Tibial artery (tissue), 4 donors: Measurements from ENCODE around the gene GALNTL6.

Source experiments
- DNase-seq, 2 donors: peaks; one replicate each; pipeline ENCODE4 v3.0.0-alpha.2; 2019
- H3K27ac ChIP-seq, 2 donors: fragments of 200-600 bp; sonication (generic) in 1 of 2; 1 replicate in 1 of 2; 2 replicates in 1 of 2; pipeline ENCODE4 v1.5.1; 2018 to 2019; ENCODE audit warnings: mild to moderate bottlenecking in 1 of 2
- H3K27me3 ChIP-seq, 2 donors: fragments of 200-600 bp; sonication (generic) in 1 of 2; one replicate each; pipeline versions ENCODE4 v1.5.1 to v1.6.0; 2016 to 2019
- H3K36me3 ChIP-seq, 3 donors: fragments of 200-600 bp; sonication (generic) in 2 of 3; one replicate each; pipeline ENCODE4 v1.5.1; 2016 to 2019; ENCODE audit warnings: mild to moderate bottlenecking in 2 of 3
- H3K4me1 ChIP-seq, 4 donors: fragments of 200-600 bp; sonication (generic) in 2 of 4; 1 replicate in 3 of 4; 2 replicates in 1 of 4; pipeline ENCODE4 v1.5.1; 2016 to 2019
- H3K4me3 ChIP-seq, 2 donors: fragments of 200-600 bp; sonication (generic) in 1 of 2; 1 replicate in 1 of 2; 2 replicates in 1 of 2; pipeline ENCODE4 v1.5.1; 2018 to 2019; ENCODE audit warnings: mild to moderate bottlenecking in 2 of 2
- H3K9me3 ChIP-seq, 3 donors: fragments of 200-600 bp; sonication (generic) in 1 of 3; one replicate each; pipeline ENCODE4 v1.5.1; 2016 to 2019
- CTCF ChIP-seq, 2 experiments: fragments of 200-600 bp in 1 of 2; fragments of 450-650 bp in 1 of 2; IDR thresholded peaks; one replicate each; pipeline ENCODE4 v1.5.1; 2017 to 2019; ENCODE audit warnings: antibody characterized with exemption in 2 of 2, mild to moderate bottlenecking in 1 of 2, moderate library complexity in 1 of 2
- intact Hi-C: fragments of 100-400 bp; cut with DNase I; formaldehyde crosslinking; loops from one replicate; pipeline ENCODE4 v1.15.0; 2023; ENCODE audit warnings: low total_unique reads

Gene GALNTL6

DNA sequence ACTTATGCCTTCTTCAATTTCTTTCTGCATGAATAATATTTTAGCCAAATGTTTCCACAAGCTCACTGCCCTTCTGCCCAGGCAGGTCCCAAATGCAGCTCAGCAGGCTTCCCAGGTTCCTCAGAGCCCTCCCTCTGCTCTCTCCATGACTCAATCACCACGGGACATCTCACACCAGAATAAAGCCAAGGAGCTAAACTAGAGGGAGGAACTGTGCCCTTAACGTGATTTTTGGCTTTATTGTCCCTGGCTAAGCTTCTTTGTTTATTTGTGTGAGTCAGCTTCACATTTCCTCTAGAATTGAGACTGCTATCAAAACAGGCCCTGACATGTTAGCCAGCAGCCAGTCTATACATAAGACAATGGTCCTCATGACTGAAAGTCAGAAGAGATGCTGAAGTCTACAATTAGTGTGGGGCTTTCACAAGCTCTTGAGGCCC is 1169.0 kb downstream of the GALNTL6 start:
- no peak overlapping the region for H3K4me3 ChIP-seq
- DNase-seq: peak; percentile 80 to 87
- intact Hi-C loops: no loop called here

DNA sequence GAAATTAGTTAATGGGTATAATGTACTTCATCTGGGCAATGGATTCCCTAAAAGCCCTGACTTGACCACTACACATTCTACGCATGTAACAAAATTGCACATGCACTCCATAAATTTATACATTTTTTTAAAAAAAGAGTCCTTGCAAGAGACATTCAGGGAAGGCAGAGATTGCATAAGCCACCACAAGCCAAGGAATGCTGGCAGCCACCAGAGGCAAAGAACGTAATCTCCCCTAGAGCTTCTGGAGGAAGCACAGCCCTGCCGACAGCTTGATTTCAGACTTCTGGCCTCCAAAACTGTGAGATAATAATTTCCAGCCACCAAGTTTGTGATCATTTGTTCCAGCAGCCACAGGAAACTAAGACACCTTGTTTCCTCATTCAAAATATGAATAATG is 1169.8 kb downstream of the GALNTL6 start:
- H3K27me3 ChIP-seq: no peaks in the 10 kb centered on the region
- intact Hi-C loops: no loop called here
- peaks cover 0 to 3% (median 0%) of the 10 kb centered on the region in 3 donors for H3K9me3 ChIP-seq
- H3K4me1 ChIP-seq: peaks cover 0 to 16% (median 2%) of the 10 kb centered on the region in 4 donors
- H3K36me3 ChIP-seq: no peaks in the 10 kb centered on the region
- H3K27ac ChIP-seq: peak overlapping the region; percentile 57 to 66
- no peak overlapping the region for H3K4me3 ChIP-seq
- TF ChIP-seq CTCF (IDR thresholded peaks at IDR 0.05): no peak
- DNase-seq: peak; percentile 42 to 79

More for the DNA sequence above, 1169.0 kb downstream of the GALNTL6 start:
- no peaks in the 10 kb centered on the region for H3K9me3 ChIP-seq
- H3K36me3 ChIP-seq: no peaks in the 10 kb centered on the region
- H3K27ac ChIP-seq: peak overlapping the region; percentile 57 to 66
- TF ChIP-seq CTCF (IDR thresholded peaks at IDR 0.05): no peak
- peaks cover 0 to 16% (median 2%) of the 10 kb centered on the region in 4 donors for H3K4me1 ChIP-seq
- no peaks in the 10 kb centered on the region for H3K27me3 ChIP-seq

DNA sequence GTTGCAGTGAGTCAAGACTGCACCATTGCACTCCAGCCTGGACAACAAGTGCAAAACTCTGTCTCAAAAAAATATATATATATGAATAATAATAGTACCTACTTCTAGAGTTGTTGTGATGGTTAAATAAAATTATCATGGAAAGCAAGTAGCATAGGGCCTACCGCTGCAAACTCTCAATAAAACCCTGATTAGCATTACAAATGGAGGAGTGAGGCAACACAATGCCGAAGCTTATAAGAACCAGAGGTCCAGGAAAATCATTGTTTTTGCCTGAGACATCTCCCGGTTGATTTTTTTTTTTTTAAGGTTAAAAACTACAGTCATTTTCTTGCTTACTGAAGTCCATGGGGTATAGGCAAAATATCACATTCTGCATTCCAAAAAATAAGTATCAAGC is 1170.4 kb downstream of the GALNTL6 start:
- no peak overlapping the region for H3K4me3 ChIP-seq
- TF ChIP-seq CTCF (IDR thresholded peaks at IDR 0.05): no peak
- H3K36me3 ChIP-seq: no peaks in the 10 kb centered on the region
- no peak for DNase-seq
- H3K4me1 ChIP-seq: peaks cover 0 to 16% (median 2%) of the 10 kb centered on the region in 4 donors
- H3K27me3 ChIP-seq: no peaks in the 10 kb centered on the region
- peak overlapping the region; percentile 57 to 66 for H3K27ac ChIP-seq
- H3K9me3 ChIP-seq: peaks cover 0 to 9% (median 0%) of the 10 kb centered on the region in 3 donors
- intact Hi-C loops: no loop called here

- H3K27ac ChIP-seq: no peak overlapping the region
- no peak for TF ChIP-seq CTCF (IDR thresholded peaks at IDR 0.05)
- no peaks in the 10 kb centered on the region for H3K27me3 ChIP-seq
- no peak overlapping the region for H3K4me3 ChIP-seq
- intact Hi-C loops: no loop called here
- peaks cover 0 to 16% (median 2%) of the 10 kb centered on the region in 4 donors for H3K4me1 ChIP-seq
- H3K36me3 ChIP-seq: no peaks in the 10 kb centered on the region
- DNase-seq: no peak
- H3K9me3 ChIP-seq: peaks cover 0 to 12% (median 0%) of the 10 kb centered on the region in 3 donors
Measured at GRCh38 chr4:172985552-172985951, 1172.3 kb downstream of the GALNTL6 start.

GRCh38 chr4:172986114-172986513 is 1172.9 kb downstream of the GALNTL6 start:
- H3K36me3 ChIP-seq: no peaks in the 10 kb centered on the region
- no peak for TF ChIP-seq CTCF (IDR thresholded peaks at IDR 0.05)
- no peak overlapping the region for H3K4me3 ChIP-seq
- H3K27ac ChIP-seq: no peak overlapping the region
- DNase-seq: no peak
- peaks cover 0 to 12% (median 0%) of the 10 kb centered on the region in 3 donors for H3K9me3 ChIP-seq
- H3K4me1 ChIP-seq: peaks cover 0 to 15% (median 2%) of the 10 kb centered on the region in 4 donors
- intact Hi-C loops: no loop called here
- no peaks in the 10 kb centered on the region for H3K27me3 ChIP-seq
